Germinal center (tissue), 1 donor: ENCODE measurements around the gene VSTM5.
"Not testable (repeated sequence)": the region's sequence is repeated elsewhere in the genome, so short reads cannot be mapped to it uniquely, and the experiment has no call there.

Source experiments
- DNase-seq: peaks from one replicate; pipeline ENCODE4 v3.0.0; 2012; ENCODE audit warnings: mixed read lengths, low spot score

Gene VSTM5

DNA sequence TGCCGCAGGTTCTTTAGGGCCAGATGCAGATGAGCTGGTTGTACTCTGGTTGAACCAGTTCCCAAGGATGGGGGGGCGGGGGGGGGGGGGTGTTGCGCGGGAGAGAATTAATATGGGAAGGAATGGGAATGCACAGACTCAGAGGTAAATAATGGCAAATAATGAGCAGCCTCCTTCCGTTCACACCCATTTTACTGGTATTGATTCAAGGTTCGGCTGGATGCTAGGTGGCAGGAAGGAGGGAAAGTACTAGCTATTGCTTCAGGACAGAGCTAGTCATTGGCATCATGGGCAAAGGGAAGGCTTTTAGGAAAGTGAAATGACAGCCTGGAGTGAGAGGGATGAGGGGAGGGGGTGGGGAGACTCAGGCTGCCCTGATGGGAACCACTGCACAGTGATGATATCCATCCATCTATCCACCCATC, at the start of gene VSTM5:
Gene VSTM5 (minus strand): TSS at position 25 of the 425 bp plus-strand sequence. CDS start 116 bp downstream, outside the sequence.
- no peak for DNase-seq

DNA sequence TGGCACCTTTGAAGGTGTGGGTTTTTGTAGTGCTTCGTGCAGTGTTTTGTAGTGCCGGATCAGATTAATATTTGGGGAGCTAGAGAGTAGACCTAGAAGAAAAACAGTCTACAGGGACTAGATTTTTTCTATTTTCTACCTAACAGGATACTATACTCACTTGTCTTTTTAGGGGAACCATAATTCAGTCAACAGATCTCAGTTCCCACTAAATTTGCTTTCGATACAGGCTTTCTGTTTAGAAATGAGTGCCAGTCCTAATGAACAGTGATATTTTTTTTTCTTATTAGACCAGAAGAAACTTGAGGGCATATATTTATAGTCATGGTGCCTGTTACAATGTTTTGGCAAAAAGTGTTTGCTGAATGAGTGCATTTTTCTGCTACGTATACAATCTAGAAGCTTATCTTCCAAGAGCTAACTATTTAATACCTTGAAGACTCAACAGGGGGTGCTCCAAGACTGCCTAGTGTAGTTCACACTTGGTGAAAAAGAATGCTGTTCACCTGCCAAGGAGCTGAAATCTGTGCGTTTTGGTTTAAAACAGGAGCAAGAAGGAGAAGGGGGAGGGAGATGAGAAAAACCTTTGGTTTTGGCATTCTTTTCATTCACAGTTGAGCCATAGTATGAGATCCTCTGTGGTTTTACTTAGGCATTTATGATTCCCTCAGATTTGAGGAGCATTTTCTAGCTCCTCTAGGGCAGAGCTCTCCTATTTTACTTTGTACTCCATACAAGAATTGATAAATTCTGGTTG, 44.9 kb upstream of the VSTM5 start:
- no peak for DNase-seq

DNA sequence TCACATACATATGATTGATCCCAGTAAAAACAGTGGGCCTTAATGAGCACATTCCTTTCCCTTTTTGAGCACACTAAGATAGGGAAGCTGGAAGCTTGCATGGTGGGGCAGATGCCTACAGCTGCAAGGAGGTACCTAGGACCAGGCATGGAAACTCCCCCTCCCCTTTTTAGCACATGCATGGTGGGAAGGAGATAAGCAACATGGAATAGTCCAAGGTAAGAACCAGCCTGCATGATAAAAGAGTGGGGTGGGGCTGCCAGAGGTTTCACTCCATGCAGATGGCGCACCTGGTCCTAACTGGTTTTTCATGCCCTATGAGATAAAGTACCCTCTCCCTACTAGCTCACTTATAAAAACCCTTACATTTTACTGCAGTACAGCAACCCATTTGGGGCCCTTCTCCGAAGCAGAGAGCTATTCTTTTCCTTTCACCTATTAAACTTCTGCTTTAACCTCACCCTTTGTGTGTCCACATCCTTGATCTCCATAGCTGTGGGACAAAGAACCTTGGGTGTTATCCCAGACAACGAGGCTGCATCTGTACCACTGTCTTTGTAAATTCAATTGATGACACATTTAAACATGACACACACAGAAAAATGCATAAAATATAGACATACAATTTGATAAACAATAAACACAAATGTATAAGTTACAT, 40.1 kb upstream of the VSTM5 start:
- no peak for DNase-seq

GRCh38 chr11:93887111-93887510, 36.7 kb upstream of the VSTM5 start:
- no peak for DNase-seq

- not testable (repeated sequence) for DNase-seq
These were observed 28.7 kb upstream of the VSTM5 start for GRCh38 chr11:93879114-93879513.

DNA sequence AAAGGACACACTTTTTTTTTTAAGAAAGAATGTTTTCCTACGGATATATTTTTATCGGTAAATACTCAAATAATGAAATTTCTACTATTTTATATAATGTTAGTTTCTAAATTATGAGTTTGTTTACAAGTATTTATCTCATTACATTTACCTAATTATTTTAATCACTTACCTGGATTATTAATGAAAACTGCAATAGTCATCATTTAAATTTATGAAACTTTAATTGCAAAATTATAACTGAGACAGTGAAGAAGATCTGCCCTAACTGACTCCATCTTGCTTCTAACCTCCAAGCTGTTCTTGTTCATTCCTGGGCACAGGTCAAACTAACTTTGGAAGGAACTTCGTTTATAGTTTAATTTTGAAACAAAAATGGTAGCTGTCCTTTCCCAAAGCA, 25.2 kb upstream of the VSTM5 start:
- DNase-seq = no peak

GRCh38 chr11:93871526-93871925, 21.1 kb upstream of the VSTM5 start:
- no peak for DNase-seq

DNA sequence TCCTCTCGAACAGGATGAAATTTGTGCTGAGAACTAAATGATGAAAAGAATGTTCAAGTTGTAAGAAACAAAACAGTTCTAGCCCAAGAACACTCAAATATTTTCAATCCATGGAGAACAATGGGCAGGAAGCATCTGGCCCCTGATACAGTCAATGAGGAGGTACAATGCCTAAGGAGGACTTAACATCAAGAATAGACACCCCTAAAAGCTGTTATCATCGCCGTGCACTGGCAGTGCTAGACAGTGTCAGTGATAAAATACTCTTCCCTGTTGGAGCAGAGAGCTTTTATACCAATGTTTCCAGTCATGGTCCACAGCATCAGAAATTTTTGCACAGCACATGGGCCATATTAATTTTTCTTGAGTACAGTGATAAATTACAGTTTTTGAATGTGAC, 20.2 kb upstream of the VSTM5 start:
- no peak for DNase-seq

GRCh38 chr11:93869830-93870229, 19.4 kb upstream of the VSTM5 start:
- no peak for DNase-seq

DNA sequence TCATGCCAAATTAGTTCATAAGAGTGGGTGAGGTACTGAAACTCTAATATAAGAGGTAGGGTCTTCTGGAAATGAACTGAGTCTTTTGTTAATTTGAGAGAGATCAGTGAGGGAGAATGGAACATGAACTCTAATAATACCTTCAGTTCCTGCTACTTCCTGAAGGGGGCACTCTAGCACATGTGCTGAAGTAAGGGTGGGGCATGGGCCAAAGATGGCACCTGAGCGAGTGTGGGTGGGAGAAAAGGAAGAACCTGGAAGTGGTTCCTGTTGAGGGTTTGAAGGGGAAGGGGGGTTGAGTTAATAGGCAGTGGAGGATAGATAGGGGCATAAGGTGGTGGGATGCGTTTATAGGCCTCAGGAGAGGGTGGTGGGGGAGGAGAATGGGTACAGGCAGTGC, 18.0 kb upstream of the VSTM5 start:
- DNase-seq = not testable (repeated sequence)

GRCh38 chr11:93861808-93862207, 11.4 kb upstream of the VSTM5 start:
- DNase-seq = no peak

GRCh38 chr11:93858121-93858775, 7.8 kb upstream of the VSTM5 start:
- DNase-seq = no peak

DNA sequence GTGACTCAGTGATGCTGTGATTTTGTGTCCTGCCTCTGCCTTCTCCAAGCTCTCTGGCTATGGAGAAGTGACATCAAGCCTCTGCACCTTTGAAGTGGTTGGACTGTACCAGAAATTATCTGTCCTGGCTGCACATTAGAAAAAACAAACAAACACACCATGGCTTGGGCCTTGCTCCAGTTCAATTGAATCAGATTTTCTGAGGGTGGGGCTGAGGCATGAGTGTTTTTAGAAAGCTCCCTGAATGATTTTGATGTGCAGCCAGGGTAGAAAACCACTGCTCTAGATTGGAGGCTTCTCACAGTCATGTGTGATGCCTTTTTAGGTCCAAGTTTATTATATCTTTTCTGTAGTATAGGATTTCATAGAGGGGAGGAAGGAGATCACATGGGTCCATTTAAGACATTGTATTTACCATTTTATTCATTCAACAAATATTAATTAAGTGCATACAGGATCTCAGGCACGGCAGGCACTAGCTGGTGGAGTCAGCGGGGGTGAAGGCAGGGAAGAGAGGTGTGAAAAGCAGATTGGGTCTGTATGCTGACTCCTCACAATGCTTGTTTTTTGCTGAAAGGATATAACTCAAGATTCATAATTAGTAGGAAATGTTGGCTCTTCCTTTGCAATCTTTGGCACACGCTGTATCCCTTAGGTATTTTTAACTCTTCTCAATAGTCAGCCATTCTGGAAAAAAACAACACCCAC, 7.1 kb upstream of the VSTM5 start:
- no peak for DNase-seq

GRCh38 chr11:93852242-93852641, 1.8 kb upstream of the VSTM5 start:
- no peak for DNase-seq

DNA sequence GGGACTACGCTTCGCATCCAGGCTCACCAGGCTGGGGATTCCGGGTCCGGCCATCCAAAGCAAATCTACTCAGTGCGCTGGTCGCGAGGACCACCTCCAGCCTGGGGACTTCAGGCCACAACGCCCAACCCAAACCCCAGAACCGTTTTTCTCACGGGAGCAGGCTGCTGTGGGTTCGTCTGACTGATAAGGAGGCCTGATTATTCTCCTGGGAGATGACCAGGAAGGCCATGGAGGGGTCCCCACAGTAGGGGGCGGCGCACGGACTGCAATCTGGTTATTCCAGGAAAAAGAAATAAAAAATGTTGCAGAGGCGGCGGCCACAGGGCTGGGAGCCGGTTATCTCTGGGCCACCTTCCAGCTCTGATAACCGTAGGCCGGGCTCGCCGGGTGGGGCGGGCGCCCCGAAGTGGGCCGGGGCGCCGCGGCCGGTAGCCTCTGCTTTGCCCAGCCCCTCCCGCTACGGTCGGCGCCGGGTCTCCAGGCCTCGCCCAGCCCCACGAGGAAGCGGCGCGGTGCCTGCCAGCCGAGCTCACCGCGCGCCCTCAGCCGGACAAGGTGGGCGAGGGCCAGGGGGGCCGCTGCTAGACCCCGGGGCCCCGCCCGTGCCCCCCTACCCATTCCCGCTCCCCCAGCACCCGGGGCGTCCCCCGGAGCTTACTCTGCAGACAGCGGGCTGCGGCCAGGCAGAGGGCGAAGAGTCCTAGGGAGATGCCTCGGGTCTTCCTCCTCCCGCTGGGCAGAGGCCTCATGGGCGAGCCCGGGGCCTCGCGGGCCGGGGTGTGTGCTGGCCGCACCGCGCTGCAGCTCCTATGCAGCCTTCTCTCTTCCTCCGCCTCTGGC, 446 bp downstream of the VSTM5 start:
- no peak for DNase-seq

GRCh38 chr11:93849201-93849600, 1.2 kb downstream of the VSTM5 start:
- DNase-seq = no peak

- no peak for DNase-seq
These were observed 4.0 kb downstream of the VSTM5 start for GRCh38 chr11:93846411-93846810.

- DNase-seq = no peak
These were observed 5.0 kb downstream of the VSTM5 start for GRCh38 chr11:93845181-93846092.

DNA sequence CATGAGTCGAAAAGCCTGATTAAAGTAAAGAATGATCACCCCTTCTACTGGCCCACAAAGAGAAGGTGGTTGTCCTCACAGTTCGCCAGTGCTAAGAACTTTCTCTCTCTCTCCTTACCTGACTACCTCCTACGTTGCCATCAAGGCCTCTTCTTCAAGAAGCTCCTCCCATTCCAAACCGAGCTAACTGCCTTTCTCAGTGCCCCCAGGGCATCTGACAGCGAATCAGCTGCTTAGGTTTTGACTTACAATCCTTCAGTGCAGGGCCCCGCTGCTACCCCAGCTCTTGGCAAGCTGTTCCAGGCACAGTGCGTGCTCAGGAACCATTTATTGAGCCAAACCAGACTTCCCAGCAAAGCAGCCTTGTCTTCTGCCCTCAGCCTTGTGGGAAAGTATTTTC, 5.8 kb downstream of the VSTM5 start:
- DNase-seq = no peak

GRCh38 chr11:93843906-93844305, 6.5 kb downstream of the VSTM5 start:
- DNase-seq = no peak
